HG03175 (cell line): ENCODE data around the gene PPP1R9B.

Experiments used
- ATAC-seq: cut with Tn5 transposase; IDR thresholded peaks from one replicate; pipeline ENCODE4 v1.9.1; 2021; ENCODE audit warnings: mild to moderate bottlenecking, moderate library complexity; ENCODE audit not compliant: unreplicated experiment

Gene PPP1R9B

GRCh38 chr17:50109785-50110184, 40.7 kb downstream of the PPP1R9B start:
- ATAC-seq = no peak

GRCh38 chr17:50109207-50109606, 41.3 kb downstream of the PPP1R9B start:
- ATAC-seq = no peak

GRCh38 chr17:50108556-50108955, 41.9 kb downstream of the PPP1R9B start:
- ATAC-seq = no peak

- ATAC-seq = no peak
Observed at GRCh38 chr17:50107790-50108414, 42.6 kb downstream of the PPP1R9B start.

- ATAC-seq = no peak
Observed at GRCh38 chr17:50106393-50107131, 43.9 kb downstream of the PPP1R9B start.

- ATAC-seq = no peak
Observed at GRCh38 chr17:50105811-50106210, 44.7 kb downstream of the PPP1R9B start.

- no peak for ATAC-seq
Observed at GRCh38 chr17:50103941-50104340, 46.5 kb downstream of the PPP1R9B start.

GRCh38 chr17:50103252-50103651, 47.2 kb downstream of the PPP1R9B start:
- no peak for ATAC-seq

GRCh38 chr17:50102164-50102991, 48.1 kb downstream of the PPP1R9B start:
- ATAC-seq = no peak

GRCh38 chr17:50101346-50102163, 48.9 kb downstream of the PPP1R9B start:
- no peak for ATAC-seq

GRCh38 chr17:50100921-50101345, 49.5 kb downstream of the PPP1R9B start:
- no peak for ATAC-seq

- ATAC-seq = no peak
Observed at GRCh38 chr17:50100480-50100883, 50.0 kb downstream of the PPP1R9B start.

GRCh38 chr17:50099003-50099402, 51.5 kb downstream of the PPP1R9B start:
- no peak for ATAC-seq

- ATAC-seq = no peak
Observed at GRCh38 chr17:50098583-50098982, 51.9 kb downstream of the PPP1R9B start.

GRCh38 chr17:50097926-50098325, 52.6 kb downstream of the PPP1R9B start:
- no peak for ATAC-seq

- ATAC-seq = no peak
Observed at GRCh38 chr17:50097455-50097854, 53.0 kb downstream of the PPP1R9B start.

- no peak for ATAC-seq
Observed at GRCh38 chr17:50096758-50097157, 53.7 kb downstream of the PPP1R9B start.

GRCh38 chr17:50096092-50096491, 54.4 kb downstream of the PPP1R9B start:
- no peak for ATAC-seq

GRCh38 chr17:50095626-50096037, 54.8 kb downstream of the PPP1R9B start:
- ATAC-seq = no peak

- ATAC-seq = peak; percentile 92
Observed at GRCh38 chr17:50094753-50095619, 55.5 kb downstream of the PPP1R9B start, which contains the start of gene PDK2. TSS of gene PDK2 (plus strand) at chr17:50095351. CDS start at chr17:50095436, 85 bp downstream.
